GM20000 (cell line): Measurements from ENCODE around the gene ZBTB7A.

Source experiments
- DNase-seq: peaks from one replicate; pipeline ENCODE4 v3.0.0; 2012; ENCODE audit warnings: low spot score
- CTCF ChIP-seq: IDR thresholded peaks from 2 replicates; pipeline ENCODE4 v1.5.1; 2012; ENCODE audit warnings: mild to moderate bottlenecking, control low read depth; ENCODE audit errors: extremely low read depth, missing control alignments

The ZBTB7A gene

GRCh38 chr19:4037301-4037949 is 29.3 kb downstream of the ZBTB7A start:
- DNase-seq: no peak
- no peak for TF ChIP-seq CTCF

- TF ChIP-seq CTCF: no peak
- DNase-seq: no peak
These were observed 30.0 kb downstream of the ZBTB7A start for GRCh38 chr19:4036576-4037300.

GRCh38 chr19:4035582-4035981 is 31.1 kb downstream of the ZBTB7A start:
- no peak for DNase-seq
- no peak for TF ChIP-seq CTCF

- no peak for DNase-seq
- no peak for TF ChIP-seq CTCF
These were observed 31.6 kb downstream of the ZBTB7A start for GRCh38 chr19:4035018-4035566.

- no peak for TF ChIP-seq CTCF
- no peak for DNase-seq
These were observed 32.4 kb downstream of the ZBTB7A start for GRCh38 chr19:4034048-4035017.

- no peak for DNase-seq
- no peak for TF ChIP-seq CTCF
These were observed 33.4 kb downstream of the ZBTB7A start for GRCh38 chr19:4033028-4033956.
